NCI-H1436 (cell line): ENCODE results near the gene UNCX.
"Not testable (repeated sequence)": the region's sequence is repeated elsewhere in the genome, so short reads cannot be mapped to it uniquely, and the experiment has no call there.

Source experiments
- DNase-seq: peaks from one replicate; lab custom pipeline; 2025; lab: John Stamatoyannopoulos, UW

Gene UNCX

GRCh38 chr7:1232623-1233332 is at the start of gene UNCX:
Gene UNCX (plus strand): TSS chr7:1232872. CDS start chr7:1233018, 146 bp downstream.
- no peak for DNase-seq

GRCh38 chr7:1187127-1187526 is 45.5 kb upstream of the UNCX start:
- DNase-seq = no peak

- no peak for DNase-seq
Measured at GRCh38 chr7:1188720-1189294, 43.9 kb upstream of the UNCX start.

GRCh38 chr7:1189986-1190772 is 42.5 kb upstream of the UNCX start:
- DNase-seq = no peak

- DNase-seq = no peak
Measured at GRCh38 chr7:1192171-1192676, 40.4 kb upstream of the UNCX start.

GRCh38 chr7:1193593-1194424 is 38.9 kb upstream of the UNCX start:
- DNase-seq = peak; percentile 36

- DNase-seq = not testable (repeated sequence)
Measured at GRCh38 chr7:1196441-1196840, 36.2 kb upstream of the UNCX start.

- no peak for DNase-seq
Measured at GRCh38 chr7:1196950-1197349, 35.7 kb upstream of the UNCX start.

GRCh38 chr7:1197997-1198625 is 34.6 kb upstream of the UNCX start:
- DNase-seq = no peak

GRCh38 chr7:1200045-1200444 is 32.6 kb upstream of the UNCX start:
- no peak for DNase-seq

- DNase-seq = no peak
Measured at GRCh38 chr7:1201916-1202315, 30.8 kb upstream of the UNCX start.

- not testable (repeated sequence) for DNase-seq
Measured at GRCh38 chr7:1202914-1203313, 29.8 kb upstream of the UNCX start.

- DNase-seq = no peak
Measured at GRCh38 chr7:1204460-1205140, 28.1 kb upstream of the UNCX start.

- not testable (repeated sequence) for DNase-seq
Measured at GRCh38 chr7:1205742-1206141, 26.9 kb upstream of the UNCX start.

- DNase-seq = no peak
Measured at GRCh38 chr7:1209097-1209496, 23.6 kb upstream of the UNCX start.

GRCh38 chr7:1210321-1210978 is 22.2 kb upstream of the UNCX start:
- DNase-seq = peak; percentile 14

GRCh38 chr7:1210979-1211608 is 21.6 kb upstream of the UNCX start:
- no peak for DNase-seq

- DNase-seq = no peak
Measured at GRCh38 chr7:1211611-1212010, 21.1 kb upstream of the UNCX start.

- not testable (repeated sequence) for DNase-seq
Measured at GRCh38 chr7:1212025-1212424, 20.6 kb upstream of the UNCX start.

- DNase-seq = no peak
Measured at GRCh38 chr7:1214516-1214915, 18.2 kb upstream of the UNCX start.
